ENCODE results near the gene ATG4D. TPM values are rescaled to one million over a fixed set of nuclear protein-coding genes. Genes with fewer than 3 reads are reported as not detected.
A peak's percentile ranks its signal among the peaks of the same experiment; 100 is the strongest.

ATG4D gene
- total RNA-seq, 4 donors from 2014 or later = 46.5 to 59.3 (median 51.4) TPM

- Histone ChIP-seq H3K4me1 (peaks cover 38 to 97% (median 39%) of the 10 kb centered on the region in 3 donors), H3K4me3 (peak overlapping the region; percentile 52 to 74 (median 61))
- WGBS, 2 donors = 1 to 7% methylated on average over 12 to 20 of the region's 27 CpGs
These were observed 25.8 kb upstream of the ATG4D start for GRCh38 chr19:10517760-10518443.

GRCh38 chr19:10518444-10519361 lies 25.0 kb upstream of the ATG4D start:
- Histone ChIP-seq H3K4me3 (peak overlapping the region in 1 of 4 donors; percentile 74), H3K9me3 (no peaks in the 10 kb centered on the region), H3K4me1 (peaks cover 38 to 97% (median 39%) of the 10 kb centered on the region in 3 donors), H3K36me3 (peaks cover 0 to 12% (median 3%) of the 10 kb centered on the region in 3 donors), H3K27me3 (peaks cover 0 to 63% (median 10%) of the 10 kb centered on the region in 4 donors), H3K27ac (peak overlapping the region; percentile 67 to 88 (median 86))
- no peak for DNase-seq
- no peak for TF ChIP-seq POLR2A (IDR thresholded peaks at IDR 0.05)
- TF ChIP-seq, protein P1, sequence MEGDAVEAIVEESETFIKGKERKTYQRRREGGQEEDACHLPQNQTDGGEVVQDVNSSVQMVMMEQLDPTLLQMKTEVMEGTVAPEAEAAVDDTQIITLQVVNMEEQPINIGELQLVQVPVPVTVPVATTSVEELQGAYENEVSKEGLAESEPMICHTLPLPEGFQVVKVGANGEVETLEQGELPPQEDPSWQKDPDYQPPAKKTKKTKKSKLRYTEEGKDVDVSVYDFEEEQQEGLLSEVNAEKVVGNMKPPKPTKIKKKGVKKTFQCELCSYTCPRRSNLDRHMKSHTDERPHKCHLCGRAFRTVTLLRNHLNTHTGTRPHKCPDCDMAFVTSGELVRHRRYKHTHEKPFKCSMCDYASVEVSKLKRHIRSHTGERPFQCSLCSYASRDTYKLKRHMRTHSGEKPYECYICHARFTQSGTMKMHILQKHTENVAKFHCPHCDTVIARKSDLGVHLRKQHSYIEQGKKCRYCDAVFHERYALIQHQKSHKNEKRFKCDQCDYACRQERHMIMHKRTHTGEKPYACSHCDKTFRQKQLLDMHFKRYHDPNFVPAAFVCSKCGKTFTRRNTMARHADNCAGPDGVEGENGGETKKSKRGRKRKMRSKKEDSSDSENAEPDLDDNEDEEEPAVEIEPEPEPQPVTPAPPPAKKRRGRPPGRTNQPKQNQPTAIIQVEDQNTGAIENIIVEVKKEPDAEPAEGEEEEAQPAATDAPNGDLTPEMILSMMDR (IDR thresholded peaks at IDR 0.05) = no peak
- intact Hi-C loops (cut with DNase I) = no loop called here
- 5 to 12% methylated on average over 11 to 17 of the region's 33 CpGs for WGBS, 2 donors

More at GRCh38 chr19:10517760-10518443, 25.8 kb upstream of the ATG4D start:
- peaks cover 0 to 71% (median 10%) of the 10 kb centered on the region in 4 donors for H3K27me3 ChIP-seq
- DNase-seq = no peak
- peak in 1 of 4 donors; percentile 6 for TF ChIP-seq POLR2A (IDR thresholded peaks at IDR 0.05)
- TF ChIP-seq, protein P1 (IDR thresholded peaks at IDR 0.05) = no peak
- peaks cover 0 to 19% (median 3%) of the 10 kb centered on the region in 3 donors for H3K36me3 ChIP-seq
- intact Hi-C loops (cut with DNase I) = no loop called here
- peak overlapping the region; percentile 73 to 88 (median 86) for H3K27ac ChIP-seq
- no peaks in the 10 kb centered on the region for H3K9me3 ChIP-seq

- peak overlapping the region; percentile 74 to 88 (median 86) for H3K27ac ChIP-seq
- intact Hi-C loops (cut with DNase I) = no loop called here
These were observed 24.3 kb upstream of the ATG4D start for GRCh38 chr19:10519421-10519820.

DNA sequence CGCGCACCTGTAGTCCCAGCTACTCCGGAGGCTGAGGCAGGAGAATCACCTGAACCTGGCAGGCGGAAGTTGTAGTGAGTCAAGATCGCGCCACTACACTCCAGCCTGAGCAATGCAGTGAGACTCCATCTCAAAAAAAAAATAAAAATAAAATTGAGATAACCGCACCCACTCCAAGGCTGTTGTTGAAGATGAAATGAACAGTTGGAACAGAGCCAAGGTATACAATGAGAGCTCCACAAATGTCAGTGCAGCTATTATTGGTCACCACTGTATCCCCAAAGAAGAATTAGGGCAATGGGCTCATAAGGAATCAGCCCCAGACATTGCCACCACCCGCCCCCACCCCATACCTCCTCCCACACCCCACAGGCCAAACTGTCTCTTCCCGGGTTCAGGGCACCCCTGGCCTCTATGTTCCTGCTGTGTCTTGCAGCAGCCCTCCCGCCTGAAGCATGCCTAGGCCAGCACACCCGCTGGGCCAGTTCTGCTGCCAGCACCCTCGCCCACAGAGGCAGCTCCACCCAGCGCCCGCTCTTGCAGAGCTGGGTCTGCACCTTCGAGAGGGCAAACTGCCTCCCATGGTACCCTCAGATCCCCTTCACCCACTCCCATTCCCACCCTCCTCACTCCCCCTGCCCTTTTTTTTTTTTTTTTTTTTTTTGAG lies 22.9 kb upstream of the ATG4D start:
- no peak for TF ChIP-seq POLR2A (IDR thresholded peaks at IDR 0.05)
- TF ChIP-seq, protein P1 (IDR thresholded peaks at IDR 0.05) = peak in 1 of 6 experiments; percentile 4
- H3K36me3 ChIP-seq = no peaks in the 10 kb centered on the region
- peak overlapping the region; percentile 74 to 88 (median 86) for H3K27ac ChIP-seq
- no peaks in the 10 kb centered on the region for H3K9me3 ChIP-seq
- H3K4me1 ChIP-seq = peaks cover 28 to 81% (median 34%) of the 10 kb centered on the region in 3 donors
- DNase-seq = no peak
- 33 to 56% methylated on average over 14 to 15 of the region's 15 CpGs for WGBS, 2 donors
- intact Hi-C loops (cut with DNase I) = no loop called here
- no peak overlapping the region for H3K4me3 ChIP-seq
- peaks cover 0 to 43% (median 8%) of the 10 kb centered on the region in 4 donors for H3K27me3 ChIP-seq

More at GRCh38 chr19:10519421-10519820, 24.3 kb upstream of the ATG4D start:
- peaks cover 35 to 95% (median 37%) of the 10 kb centered on the region in 3 donors for H3K4me1 ChIP-seq
- 55 to 59% methylated on average over 7 of the region's 7 CpGs for WGBS, 2 donors
- no peak overlapping the region for H3K4me3 ChIP-seq
- DNase-seq = no peak
- peaks cover 0 to 5% (median 3%) of the 10 kb centered on the region in 3 donors for H3K36me3 ChIP-seq
- H3K27me3 ChIP-seq = peaks cover 0 to 56% (median 10%) of the 10 kb centered on the region in 4 donors
- no peaks in the 10 kb centered on the region for H3K9me3 ChIP-seq
- no peak for TF ChIP-seq POLR2A (IDR thresholded peaks at IDR 0.05)
- TF ChIP-seq, protein P1 (IDR thresholded peaks at IDR 0.05) = no peak
